Measurements from ENCODE around the gene CMPK2. TPM values are rescaled to one million over a fixed set of nuclear protein-coding genes. Genes with fewer than 3 reads are reported as not detected.

CMPK2 gene
- total and polyA plus RNA-seq, 2 donors from 2014 or later: 2.8 to 4.5 TPM

DNA sequence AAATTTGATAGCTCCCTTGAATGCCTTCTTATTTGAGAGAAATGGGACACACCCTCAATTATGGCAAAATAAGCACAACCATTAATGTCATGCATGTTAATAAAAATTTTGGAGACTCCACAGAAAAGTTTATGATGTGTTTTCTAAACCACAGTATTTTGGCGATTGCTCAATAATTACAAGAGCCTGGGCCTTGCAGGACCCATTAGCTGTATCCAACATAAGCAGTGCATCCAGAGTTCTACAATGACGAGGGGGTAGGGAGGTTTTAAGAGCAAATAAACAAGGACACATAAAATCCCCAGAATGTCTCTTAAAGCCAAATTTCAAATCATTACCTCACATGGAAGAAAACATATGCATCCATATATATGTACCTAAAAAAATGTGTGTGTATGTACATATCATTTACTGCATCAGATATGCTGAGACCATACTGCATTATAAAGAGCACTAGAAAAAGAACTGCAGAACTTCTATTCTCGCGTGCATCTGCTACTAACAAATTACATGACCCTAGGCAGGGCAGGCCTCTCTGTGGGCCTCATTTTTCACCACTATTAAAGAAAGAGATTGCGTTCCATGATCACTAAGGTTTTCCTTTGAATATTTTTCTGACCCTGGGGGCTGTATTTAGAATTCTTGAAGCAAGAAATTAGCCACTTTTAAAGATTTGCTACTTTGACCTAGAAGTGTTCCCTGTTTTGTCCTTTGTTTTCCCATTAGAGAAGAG lies 38.0 kb downstream of the CMPK2 start:
- Histone ChIP-seq H3K4me1 (ENCODE audit: control insufficient read depth in 2 of 3, insufficient read depth in 2 of 3, low read depth in 1 of 3, low read length in 3 of 3) (no peaks in the 10 kb centered on the region), H3K36me3 (ENCODE audit: control insufficient read depth in 2 of 3, insufficient read depth in 3 of 3, low read length in 3 of 3) (no peaks in the 10 kb centered on the region), H3K4me3 (ENCODE audit: low read length in 3 of 3) (no peak overlapping the region), H3K27me3 (ENCODE audit: control insufficient read depth, insufficient read depth, low read length) (no peaks in the 10 kb centered on the region), H3K9me3 (ENCODE audit: control insufficient read depth in 2 of 3, insufficient read depth in 1 of 3, low read length in 3 of 3) (peaks cover 0 to 6% (median 4%) of the 10 kb centered on the region in 3 donors), H3K27ac (ENCODE audit: low read depth in 2 of 2, low read length in 2 of 2) (no peak overlapping the region), H3K9ac (ENCODE audit: low read length in 3 of 3) (no peak overlapping the region)
- DNase-seq (peak in 2 of 5 donors; percentile 21 to 35), FAIRE-seq (no peak)
- no peak for TF ChIP-seq CTCF (IDR thresholded peaks at IDR 0.05; ENCODE audit: borderline replicate concordance, extremely low read depth, insufficient read depth)
- intact Hi-C loops (cut with DNase I): no loop called here

GRCh38 chr2:6826081-6826913 lies 39.4 kb downstream of the CMPK2 start:
- no peak overlapping the region for H3K9ac ChIP-seq (ENCODE audit: low read length in 3 of 3)
- no peak overlapping the region for H3K4me3 ChIP-seq (ENCODE audit: low read length in 3 of 3)
- H3K27me3 ChIP-seq (ENCODE audit: control insufficient read depth, insufficient read depth, low read length): no peaks in the 10 kb centered on the region
- no peak overlapping the region for H3K27ac ChIP-seq (ENCODE audit: low read depth in 2 of 2, low read length in 2 of 2)
- DNase-seq: peak in 1 of 5 donors; percentile 13
- no peaks in the 10 kb centered on the region for H3K4me1 ChIP-seq (ENCODE audit: control insufficient read depth in 2 of 3, insufficient read depth in 2 of 3, low read depth in 1 of 3, low read length in 3 of 3)
- H3K36me3 ChIP-seq (ENCODE audit: control insufficient read depth in 2 of 3, insufficient read depth in 3 of 3, low read length in 3 of 3): no peaks in the 10 kb centered on the region
- FAIRE-seq: no peak
- intact Hi-C loops (cut with DNase I): no loop called here
- peaks cover 0 to 6% (median 4%) of the 10 kb centered on the region in 3 donors for H3K9me3 ChIP-seq (ENCODE audit: control insufficient read depth in 2 of 3, insufficient read depth in 1 of 3, low read length in 3 of 3)
- TF ChIP-seq CTCF (IDR thresholded peaks at IDR 0.05; ENCODE audit: borderline replicate concordance, extremely low read depth, insufficient read depth): peak; percentile 23

DNA sequence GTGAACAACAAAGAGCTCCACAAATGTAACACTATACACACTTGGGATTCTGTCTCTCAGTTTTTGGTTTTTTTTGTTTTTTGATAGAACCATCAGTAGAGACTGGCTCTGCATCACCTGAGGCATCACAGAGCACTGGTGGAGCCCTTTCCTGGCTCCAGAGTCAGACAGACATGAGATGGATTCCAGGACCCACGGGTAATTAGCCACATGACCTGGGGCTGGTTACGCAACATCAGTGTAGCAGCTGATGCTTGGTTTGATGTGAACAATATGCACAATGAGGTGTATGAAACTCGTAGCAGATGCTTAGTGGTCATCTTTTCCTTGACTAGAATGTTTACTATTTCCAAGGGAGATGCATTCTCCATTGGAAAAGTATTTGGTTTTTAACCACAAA lies 40.7 kb downstream of the CMPK2 start:
- intact Hi-C loops (cut with DNase I): no loop called here
- Histone ChIP-seq H3K9me3 (ENCODE audit: control insufficient read depth in 2 of 3, insufficient read depth in 1 of 3, low read length in 3 of 3) (no peaks in the 10 kb centered on the region), H3K27ac (ENCODE audit: low read depth in 2 of 2, low read length in 2 of 2) (no peak overlapping the region), H3K36me3 (ENCODE audit: control insufficient read depth in 2 of 3, insufficient read depth in 3 of 3, low read length in 3 of 3) (no peaks in the 10 kb centered on the region), H3K27me3 (ENCODE audit: control insufficient read depth, insufficient read depth, low read length) (no peaks in the 10 kb centered on the region), H3K4me1 (ENCODE audit: control insufficient read depth in 2 of 3, insufficient read depth in 2 of 3, low read depth in 1 of 3, low read length in 3 of 3) (no peaks in the 10 kb centered on the region), H3K4me3 (ENCODE audit: low read length in 3 of 3) (no peak overlapping the region), H3K9ac (ENCODE audit: low read length in 3 of 3) (no peak overlapping the region)
- no peak for TF ChIP-seq CTCF (IDR thresholded peaks at IDR 0.05; ENCODE audit: borderline replicate concordance, extremely low read depth, insufficient read depth)
- FAIRE-seq (no peak), DNase-seq (no peak)

All from kidney (tissue), 14 donors.